ENCODE measurements around the gene SPHK1.

The SPHK1 gene

GRCh38 chr17:76419576-76420260 lies 35.3 kb downstream of the SPHK1 start:
- DNase-seq (ENCODE audit: low spot score), result no peak
- TF ChIP-seq, protein P1, sequence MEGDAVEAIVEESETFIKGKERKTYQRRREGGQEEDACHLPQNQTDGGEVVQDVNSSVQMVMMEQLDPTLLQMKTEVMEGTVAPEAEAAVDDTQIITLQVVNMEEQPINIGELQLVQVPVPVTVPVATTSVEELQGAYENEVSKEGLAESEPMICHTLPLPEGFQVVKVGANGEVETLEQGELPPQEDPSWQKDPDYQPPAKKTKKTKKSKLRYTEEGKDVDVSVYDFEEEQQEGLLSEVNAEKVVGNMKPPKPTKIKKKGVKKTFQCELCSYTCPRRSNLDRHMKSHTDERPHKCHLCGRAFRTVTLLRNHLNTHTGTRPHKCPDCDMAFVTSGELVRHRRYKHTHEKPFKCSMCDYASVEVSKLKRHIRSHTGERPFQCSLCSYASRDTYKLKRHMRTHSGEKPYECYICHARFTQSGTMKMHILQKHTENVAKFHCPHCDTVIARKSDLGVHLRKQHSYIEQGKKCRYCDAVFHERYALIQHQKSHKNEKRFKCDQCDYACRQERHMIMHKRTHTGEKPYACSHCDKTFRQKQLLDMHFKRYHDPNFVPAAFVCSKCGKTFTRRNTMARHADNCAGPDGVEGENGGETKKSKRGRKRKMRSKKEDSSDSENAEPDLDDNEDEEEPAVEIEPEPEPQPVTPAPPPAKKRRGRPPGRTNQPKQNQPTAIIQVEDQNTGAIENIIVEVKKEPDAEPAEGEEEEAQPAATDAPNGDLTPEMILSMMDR (IDR thresholded peaks at IDR 0.05), result no peak
- Histone ChIP-seq H3K4me3 (no peak overlapping the region), H3K27ac (peak overlapping the region in 1 of 2 donors; percentile 32)

DNA sequence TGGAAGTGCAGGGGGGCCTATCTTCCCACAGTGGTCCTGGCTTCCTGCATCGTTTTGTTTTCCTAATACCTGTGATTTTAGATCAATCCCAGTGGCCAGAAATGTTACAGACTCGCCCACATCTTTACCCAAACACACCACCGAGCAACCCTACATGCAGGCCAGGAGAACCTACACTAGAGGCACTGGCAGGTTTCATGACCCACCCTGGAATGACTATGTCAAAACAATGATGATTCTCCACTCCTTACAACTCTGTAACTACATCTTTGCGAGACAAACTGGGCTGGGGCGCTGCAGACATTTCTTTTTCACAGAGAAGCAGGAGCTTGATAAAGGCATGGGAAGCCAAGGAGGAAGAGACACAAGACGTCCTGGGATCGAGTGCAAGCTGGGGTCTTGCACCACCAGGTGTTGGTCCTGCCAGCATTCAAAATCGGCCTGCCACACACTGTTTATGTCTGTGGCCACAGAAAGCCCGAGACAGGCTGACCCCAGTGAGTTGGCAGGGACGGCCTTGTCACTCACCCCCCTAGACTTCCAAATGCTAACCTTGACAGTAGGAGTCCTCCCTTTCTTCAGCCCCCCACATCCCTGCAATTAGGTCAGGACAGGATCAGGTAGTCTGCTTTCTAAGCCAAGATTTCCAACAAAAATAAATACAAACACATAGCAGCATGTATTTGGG lies 36.1 kb downstream of the SPHK1 start:
- peak overlapping the region; percentile 32 to 35 for H3K27ac ChIP-seq

DNA sequence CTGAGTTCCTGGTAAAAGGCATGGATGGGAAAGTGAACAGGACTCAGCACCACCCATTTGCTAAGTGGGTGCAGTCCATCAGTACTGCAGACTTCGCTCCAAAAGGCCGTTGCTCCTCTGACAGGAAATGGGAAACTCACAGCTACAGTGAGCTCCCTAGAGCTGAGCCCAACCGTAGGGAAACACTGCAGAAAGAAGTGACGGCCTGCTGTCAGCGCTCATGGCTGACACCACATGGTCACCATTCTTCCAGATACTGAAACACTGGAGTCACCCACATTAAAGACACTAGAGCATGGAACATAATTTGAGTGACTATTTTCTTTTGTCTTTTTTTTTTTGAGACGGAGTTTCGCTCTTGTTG lies 36.6 kb downstream of the SPHK1 start:
- TF ChIP-seq, protein P1 (IDR thresholded peaks at IDR 0.05), result no peak
- no peak for DNase-seq (ENCODE audit: low spot score)
- Histone ChIP-seq H3K27ac (peak overlapping the region in 1 of 2 donors; percentile 35), H3K4me3 (no peak overlapping the region)

More for the DNA sequence above, 36.1 kb downstream of the SPHK1 start:
- no peak for DNase-seq (ENCODE audit: low spot score)
- H3K4me3 ChIP-seq, result no peak overlapping the region
- TF ChIP-seq, protein P1 (IDR thresholded peaks at IDR 0.05), result no peak

DNA sequence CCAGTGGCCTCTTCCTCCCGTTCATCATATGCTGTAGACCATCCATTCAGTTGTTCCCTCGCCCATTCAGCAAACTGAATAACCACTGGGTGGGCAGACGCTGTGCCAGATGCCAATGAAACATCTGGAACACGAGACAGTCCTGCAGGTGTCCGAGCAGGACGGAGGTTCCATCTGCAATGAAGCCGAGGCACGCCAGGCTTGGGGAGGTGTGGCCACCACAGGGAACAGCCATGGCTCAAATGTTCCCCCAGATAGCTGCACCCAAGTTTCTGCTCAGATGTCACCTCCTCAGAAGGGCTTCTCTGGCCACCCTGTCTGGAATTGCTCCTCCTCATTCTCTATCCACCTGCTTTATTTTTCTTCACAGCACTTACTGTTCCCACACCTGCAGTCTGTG lies 38.0 kb downstream of the SPHK1 start:
- TF ChIP-seq, protein P1 (IDR thresholded peaks at IDR 0.05), result no peak
- H3K27ac ChIP-seq, result no peak overlapping the region
- DNase-seq (ENCODE audit: low spot score), result no peak
- no peak overlapping the region for H3K4me3 ChIP-seq

DNA sequence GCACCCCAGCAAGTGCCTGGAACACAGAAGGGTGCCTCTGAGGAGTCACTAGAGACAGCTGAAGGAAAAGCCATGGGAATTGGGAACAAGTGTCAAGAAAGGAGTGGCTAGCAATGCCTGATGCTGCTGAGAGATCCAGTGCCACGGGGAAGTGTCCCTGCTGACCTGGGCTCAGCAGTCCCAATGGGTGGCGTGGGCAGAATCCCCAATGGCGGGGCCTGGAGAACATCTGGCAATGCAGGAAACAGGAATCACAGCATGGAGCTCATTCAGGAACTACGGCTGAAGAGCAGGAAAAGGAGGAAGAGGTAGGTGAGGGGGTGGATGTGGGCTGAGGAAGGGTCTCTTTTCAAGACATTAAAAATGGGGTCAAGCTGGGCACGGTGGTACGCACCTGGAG lies 38.5 kb downstream of the SPHK1 start:
- TF ChIP-seq, protein P1 (IDR thresholded peaks at IDR 0.05), result no peak
- Histone ChIP-seq H3K27ac (no peak overlapping the region), H3K4me3 (no peak overlapping the region)
- DNase-seq (ENCODE audit: low spot score), result no peak

DNA sequence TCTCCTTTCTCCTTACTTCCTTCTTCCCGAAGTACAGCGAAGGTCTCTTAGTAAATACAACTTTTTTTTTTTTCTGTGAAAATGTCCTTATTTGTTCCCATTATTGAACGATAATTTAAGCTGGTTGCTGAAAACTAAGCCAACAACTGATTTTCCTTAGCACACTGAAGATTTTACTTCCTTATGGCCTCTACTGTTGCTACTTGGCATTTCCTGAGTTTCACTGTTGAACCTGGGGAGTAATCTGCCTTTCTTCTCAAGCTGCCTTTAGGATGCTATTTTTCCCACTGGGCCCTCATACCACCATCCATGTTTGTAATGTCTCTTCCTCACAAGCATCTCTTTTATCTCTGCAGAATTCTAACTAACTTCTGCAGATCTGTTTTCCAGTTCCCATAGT lies 42.4 kb downstream of the SPHK1 start:
- H3K27ac ChIP-seq, result no peak overlapping the region
- H3K4me3 ChIP-seq, result no peak overlapping the region
- TF ChIP-seq, protein P1 (IDR thresholded peaks at IDR 0.05), result no peak
- DNase-seq (ENCODE audit: low spot score), result no peak
